ENCODE measurements around the gene PDE4D.

Gene PDE4D

DNA sequence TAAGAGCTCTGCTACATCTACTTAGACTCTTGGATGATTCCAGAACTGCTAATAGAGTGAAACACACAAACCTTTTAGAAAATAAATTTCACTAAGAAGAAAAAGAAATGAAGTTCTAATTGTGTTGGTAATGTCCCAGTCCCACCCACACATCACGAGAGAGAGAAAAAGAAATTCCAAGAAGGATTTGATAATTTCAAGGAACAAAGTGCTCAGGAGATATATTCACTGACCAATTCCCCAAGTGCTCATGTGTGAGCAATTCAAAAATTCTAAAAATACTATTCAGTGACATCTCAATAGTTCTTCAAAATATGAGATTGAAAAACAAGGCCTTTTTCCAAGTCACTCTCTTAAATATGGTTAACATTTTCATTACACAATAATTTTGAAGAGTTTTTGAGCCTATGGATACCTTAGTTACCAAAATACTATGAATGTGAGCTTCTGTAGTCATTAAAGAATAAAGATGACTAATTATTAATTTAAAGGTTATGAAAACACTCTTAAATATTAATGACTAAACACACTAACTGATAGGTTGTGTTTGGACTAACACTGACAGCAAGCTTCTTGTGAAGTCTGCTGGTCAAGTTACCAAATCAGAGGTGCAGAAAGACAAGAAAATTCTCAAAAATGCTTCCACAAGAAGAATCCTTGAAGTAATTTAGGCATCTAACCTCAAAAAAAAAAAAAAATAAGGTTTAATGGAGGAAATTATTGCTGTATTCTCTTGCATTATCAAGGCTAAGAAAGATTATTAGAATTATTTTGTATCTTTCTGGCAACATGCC is 245.3 kb downstream of the PDE4D start:
- DNase-seq: no peak
- Histone ChIP-seq H3K27me3 (no peaks in the 10 kb centered on the region), H3K4me1 (no peaks in the 10 kb centered on the region), H3K36me3 (no peaks in the 10 kb centered on the region), H3K9me3 (no peaks in the 10 kb centered on the region), H3K4me3 (ENCODE audit: low read depth, low read length) (no peak overlapping the region)
- TF ChIP-seq, protein P1, sequence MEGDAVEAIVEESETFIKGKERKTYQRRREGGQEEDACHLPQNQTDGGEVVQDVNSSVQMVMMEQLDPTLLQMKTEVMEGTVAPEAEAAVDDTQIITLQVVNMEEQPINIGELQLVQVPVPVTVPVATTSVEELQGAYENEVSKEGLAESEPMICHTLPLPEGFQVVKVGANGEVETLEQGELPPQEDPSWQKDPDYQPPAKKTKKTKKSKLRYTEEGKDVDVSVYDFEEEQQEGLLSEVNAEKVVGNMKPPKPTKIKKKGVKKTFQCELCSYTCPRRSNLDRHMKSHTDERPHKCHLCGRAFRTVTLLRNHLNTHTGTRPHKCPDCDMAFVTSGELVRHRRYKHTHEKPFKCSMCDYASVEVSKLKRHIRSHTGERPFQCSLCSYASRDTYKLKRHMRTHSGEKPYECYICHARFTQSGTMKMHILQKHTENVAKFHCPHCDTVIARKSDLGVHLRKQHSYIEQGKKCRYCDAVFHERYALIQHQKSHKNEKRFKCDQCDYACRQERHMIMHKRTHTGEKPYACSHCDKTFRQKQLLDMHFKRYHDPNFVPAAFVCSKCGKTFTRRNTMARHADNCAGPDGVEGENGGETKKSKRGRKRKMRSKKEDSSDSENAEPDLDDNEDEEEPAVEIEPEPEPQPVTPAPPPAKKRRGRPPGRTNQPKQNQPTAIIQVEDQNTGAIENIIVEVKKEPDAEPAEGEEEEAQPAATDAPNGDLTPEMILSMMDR (IDR thresholded peaks at IDR 0.05; ENCODE audit: low read depth, low read length): no peak

DNA sequence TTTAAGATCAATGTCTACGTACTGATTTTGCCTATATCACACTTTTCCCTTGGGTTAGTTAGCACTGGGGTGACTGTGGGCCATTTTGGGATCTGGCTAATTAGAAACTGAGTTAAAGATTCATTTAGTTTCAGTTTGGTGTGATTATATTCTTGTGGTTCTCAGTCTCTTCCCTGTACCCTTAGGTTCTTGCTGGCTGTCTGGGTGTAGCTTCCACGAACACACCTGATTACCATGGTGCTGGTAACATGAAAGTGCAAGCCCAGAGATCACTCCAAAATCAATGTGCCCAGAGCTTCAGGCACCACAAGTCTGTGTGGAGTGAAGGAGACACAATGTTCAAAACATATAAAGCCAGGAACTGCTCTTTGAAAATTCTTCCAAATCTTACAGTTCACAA is 248.1 kb downstream of the PDE4D start:
- no peak for DNase-seq
- Histone ChIP-seq H3K4me3 (ENCODE audit: low read depth, low read length) (no peak overlapping the region), H3K36me3 (no peaks in the 10 kb centered on the region), H3K27me3 (no peaks in the 10 kb centered on the region), H3K4me1 (no peaks in the 10 kb centered on the region; the same call in 1 of the 2 replicates), H3K9me3 (no peaks in the 10 kb centered on the region)
- TF ChIP-seq, protein P1 (IDR thresholded peaks at IDR 0.05; ENCODE audit: low read depth, low read length): no peak

DNA sequence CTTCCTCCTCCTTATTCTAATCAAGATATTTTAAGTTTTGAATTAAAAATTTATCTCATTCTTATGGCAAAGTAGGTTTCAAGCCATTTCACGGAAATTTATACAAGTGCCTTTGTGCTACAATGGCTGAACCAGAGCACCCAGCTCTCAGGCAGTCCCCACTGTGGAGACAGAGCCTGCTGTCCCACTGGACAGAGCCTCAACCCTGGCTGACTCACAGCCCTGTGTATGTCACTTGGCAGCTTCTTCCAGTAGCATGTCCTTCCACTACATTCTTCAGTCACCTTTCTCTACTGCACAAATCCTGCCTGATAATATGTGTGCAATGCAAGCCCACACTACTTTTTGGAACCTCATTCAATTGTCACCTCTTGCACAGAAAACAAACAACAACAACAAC is 253.1 kb downstream of the PDE4D start:
- TF ChIP-seq, protein P1 (IDR thresholded peaks at IDR 0.05; ENCODE audit: low read depth, low read length): no peak
- Histone ChIP-seq H3K36me3 (no peaks in the 10 kb centered on the region), H3K4me1 (no peaks in the 10 kb centered on the region; the same call in 1 of the 2 replicates), H3K9me3 (no peaks in the 10 kb centered on the region), H3K4me3 (ENCODE audit: low read depth, low read length) (no peak overlapping the region), H3K27me3 (no peaks in the 10 kb centered on the region)
- DNase-seq: peak; percentile 14

DNA sequence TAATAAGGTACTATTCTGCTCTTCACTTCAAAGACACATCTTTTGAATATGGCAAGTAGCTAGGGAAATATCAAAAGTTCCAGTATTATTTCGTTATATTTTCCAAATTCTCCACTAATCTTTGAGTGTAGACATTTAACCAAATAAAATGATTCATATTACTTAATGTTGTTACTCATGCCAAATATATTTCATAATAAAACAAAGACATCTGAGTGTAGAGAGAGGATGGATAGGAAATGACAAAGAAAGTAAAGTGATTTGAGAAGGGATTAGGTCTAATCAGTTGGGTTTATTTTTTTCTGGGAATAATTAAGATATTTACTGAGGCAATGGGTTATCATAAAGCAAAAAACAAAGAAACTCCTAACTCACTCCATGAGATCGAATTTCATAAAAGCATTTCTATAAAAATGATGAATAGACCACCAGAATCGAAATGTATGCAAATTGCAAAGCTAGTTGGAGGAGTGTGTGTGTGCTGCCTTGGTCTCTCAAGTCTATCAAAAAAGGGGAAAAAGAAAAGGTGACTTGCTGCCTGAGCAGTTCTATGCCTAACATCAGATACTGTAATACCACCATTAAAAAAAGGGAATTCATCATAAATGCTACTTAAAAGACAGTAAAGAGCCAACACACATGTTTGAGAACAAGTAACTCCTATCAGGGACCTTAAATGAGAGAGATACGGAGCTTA is 255.5 kb downstream of the PDE4D start:
- no peak for DNase-seq
- Histone ChIP-seq H3K4me3 (ENCODE audit: low read depth, low read length) (no peak overlapping the region), H3K36me3 (no peaks in the 10 kb centered on the region), H3K4me1 (no peaks in the 10 kb centered on the region; the same call in 1 of the 2 replicates), H3K27me3 (no peaks in the 10 kb centered on the region), H3K9me3 (no peaks in the 10 kb centered on the region)
- TF ChIP-seq, protein P1 (IDR thresholded peaks at IDR 0.05; ENCODE audit: low read depth, low read length): no peak

DNA sequence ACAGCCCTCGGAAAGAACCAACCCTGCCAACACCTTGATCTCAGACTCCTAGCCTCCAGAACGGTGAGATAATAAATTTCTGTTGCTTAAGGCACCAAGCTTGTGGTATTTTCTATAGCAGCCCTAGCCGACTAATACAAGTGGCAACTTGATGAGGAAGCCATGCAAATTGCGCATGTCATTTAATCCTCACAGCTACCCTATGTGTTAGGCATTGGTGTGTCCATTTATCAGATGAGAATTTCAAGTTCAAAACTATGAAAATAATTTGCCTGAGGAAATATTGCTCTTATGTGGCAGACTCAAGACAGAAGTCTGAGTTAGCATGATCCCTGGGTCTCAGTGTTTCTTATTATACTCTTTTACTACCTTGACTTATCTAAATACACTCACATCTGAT is 264.0 kb downstream of the PDE4D start:
- H3K27me3 ChIP-seq: no peaks in the 10 kb centered on the region
- no peak for DNase-seq
- TF ChIP-seq, protein P1 (IDR thresholded peaks at IDR 0.05; ENCODE audit: low read depth, low read length): no peak
- H3K36me3 ChIP-seq: no peaks in the 10 kb centered on the region
- H3K4me3 ChIP-seq (ENCODE audit: low read depth, low read length): no peak overlapping the region
- H3K9me3 ChIP-seq: no peaks in the 10 kb centered on the region
- peaks cover 3% of the 10 kb centered on the region; the same call in 1 of the 2 replicates for H3K4me1 ChIP-seq

Data from BE2C (cell line).